Inflammatory macrophage treated with lipopolysaccharide for 1 hour (primary cell): ENCODE results near the gene SYNE2.
"Not testable (repeated sequence)": the region's sequence is repeated elsewhere in the genome, so short reads cannot be mapped to it uniquely, and the experiment has no call there.

ENCODE experiments used
- DNase-seq, 2 donors: peaks; one replicate each; pipeline ENCODE4 v3.0.0-alpha.2; 2020 to 2022

Gene SYNE2

DNA sequence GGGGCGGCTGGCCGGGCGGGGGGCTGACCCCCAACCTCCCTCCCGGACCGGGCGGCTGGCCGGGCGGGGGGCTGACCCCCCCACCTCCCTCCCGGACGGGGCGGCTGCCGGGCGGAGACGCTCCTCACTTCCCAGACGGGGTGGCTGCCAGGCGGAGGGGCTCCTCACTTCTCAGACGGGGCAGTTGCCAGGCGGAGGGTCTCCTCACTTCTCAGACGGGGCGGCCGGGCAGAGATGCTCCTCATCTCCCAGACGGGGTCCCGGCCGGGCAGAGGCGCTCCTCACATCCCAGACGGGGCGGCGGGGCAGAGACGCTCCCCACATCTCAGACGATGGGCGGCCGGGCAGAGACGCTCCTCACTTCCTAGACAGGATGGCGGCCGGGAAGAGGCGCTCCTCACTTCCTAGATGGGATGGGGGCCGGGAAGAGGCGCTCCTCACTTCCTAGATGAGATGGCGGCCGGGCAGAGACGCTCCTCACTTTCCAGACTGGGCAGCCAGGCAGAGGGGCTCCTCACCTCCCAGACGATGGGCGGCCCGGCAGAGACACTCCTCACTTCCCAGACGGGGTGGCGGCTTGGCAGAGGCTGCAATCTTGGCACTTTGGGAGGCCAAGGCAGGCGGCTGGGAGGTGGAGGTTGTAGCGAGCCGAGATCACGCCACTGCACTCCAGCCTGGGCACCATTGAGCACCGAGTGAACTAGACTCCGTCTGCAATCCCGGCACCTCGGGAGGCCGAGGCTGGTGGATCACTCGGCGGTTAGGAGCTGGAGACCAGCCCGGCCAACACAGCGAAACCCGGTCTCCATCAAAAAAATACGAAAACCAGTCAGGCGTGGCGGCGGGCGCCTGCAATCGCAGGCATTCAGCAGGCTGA, 185.3 kb downstream of the SYNE2 start:
- DNase-seq: not testable (repeated sequence)

- no peak for DNase-seq
Observed at GRCh38 chr14:64038841-64039542, 186.2 kb downstream of the SYNE2 start.

- no peak for DNase-seq
Observed at GRCh38 chr14:64040044-64040443, 187.2 kb downstream of the SYNE2 start.

DNA sequence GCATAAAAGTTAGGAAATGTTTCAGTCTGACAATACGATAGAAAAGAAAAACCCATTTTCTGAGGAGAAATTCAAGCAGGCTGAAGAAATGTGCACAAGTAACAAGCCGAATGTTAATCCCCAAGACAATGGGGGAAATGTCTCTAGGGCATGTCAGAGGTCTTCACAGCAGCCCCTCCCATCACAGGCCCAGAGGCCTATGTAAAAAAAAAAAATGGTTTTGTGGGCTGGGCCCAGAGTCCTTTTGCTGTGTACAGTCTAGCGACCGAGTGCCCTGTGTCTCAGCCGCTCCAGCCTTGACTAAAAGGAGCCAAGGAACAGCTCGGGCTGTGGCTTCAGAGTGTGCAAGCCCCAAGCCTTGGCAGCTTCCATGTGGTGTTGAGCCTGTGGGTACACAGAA, 190.5 kb downstream of the SYNE2 start:
- DNase-seq: not testable (repeated sequence)

GRCh38 chr14:64045091-64045490, 192.3 kb downstream of the SYNE2 start:
- DNase-seq: no peak

DNA sequence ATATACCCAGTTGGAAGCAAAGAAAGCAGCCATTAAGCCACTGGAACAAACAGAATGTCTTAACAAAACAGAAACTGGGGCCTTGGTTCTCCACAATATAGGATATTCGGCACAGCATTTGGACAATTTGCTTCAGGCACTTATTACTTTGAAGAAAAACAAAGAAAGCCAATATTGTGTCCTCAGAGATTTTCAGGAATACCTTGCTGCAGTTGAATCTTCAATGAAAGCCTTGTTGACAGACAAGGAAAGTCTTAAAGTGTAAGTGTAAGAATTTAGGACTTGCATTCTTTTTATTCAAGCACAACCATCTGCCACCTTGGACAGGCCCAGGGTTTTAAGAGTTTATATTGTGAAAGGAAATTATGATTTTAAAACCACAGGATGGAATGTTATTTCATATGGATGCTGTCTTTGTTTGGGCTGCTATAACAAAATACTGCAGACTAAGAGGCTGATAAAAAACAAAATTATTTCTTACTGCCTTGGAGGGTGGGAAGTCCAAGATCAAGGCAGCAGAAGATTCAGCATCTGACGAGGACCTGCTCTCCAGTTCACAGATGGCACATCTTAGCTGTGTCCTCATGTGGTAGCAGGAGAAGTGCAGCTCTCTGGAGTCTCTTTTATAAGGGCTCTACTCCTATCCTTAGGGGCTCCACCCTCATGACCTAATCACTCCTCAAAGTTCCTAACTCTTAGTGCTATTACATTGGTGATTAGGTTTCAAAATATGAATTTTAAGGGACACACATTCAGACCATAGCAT, 197.0 kb downstream of the SYNE2 start:
- no peak for DNase-seq

DNA sequence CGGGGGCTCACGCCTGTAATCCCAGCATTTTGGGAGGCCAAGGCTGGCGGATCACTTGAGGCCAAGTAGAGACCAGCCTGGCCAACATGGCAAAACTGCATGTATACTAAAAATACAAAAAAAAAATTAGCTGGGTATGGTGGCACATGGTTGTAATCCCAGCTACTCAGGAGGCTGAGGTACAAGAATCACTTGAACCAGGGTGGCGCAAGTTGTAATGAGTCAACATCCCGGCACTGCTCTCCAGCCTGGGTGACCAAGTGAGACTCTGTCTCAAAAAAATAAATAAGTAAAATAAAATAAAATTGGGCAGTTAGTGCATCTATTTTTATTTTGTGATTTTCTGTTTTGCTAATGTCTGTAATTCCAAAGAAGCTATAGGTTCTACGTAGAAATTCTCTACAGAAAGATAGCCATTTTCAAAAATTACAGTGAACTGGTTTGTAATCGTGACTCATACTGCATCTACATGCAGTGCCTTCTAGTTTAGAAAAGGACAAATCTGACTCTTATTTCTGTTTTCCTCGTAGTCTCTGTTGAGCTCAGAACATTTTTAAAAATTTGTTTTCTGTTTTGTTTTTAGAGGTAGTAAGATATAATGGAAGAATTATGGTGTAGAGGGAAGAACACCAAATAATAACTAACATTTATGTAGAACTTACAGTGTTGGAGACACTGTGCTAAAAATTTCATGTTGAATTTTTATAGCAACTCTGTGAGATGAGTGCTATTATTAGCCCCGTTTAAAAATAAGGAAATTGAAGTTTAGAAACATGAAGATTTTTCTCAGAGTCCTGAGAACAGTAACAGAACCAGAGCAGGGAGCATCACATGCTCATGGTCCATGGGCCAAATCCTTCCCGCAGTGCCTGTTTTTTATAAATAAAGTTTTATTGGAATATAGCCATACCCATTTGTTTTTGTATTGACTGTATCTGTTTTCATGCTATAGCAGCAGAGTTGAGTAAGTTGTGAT, 201.2 kb downstream of the SYNE2 start:
- DNase-seq: no peak

DNA sequence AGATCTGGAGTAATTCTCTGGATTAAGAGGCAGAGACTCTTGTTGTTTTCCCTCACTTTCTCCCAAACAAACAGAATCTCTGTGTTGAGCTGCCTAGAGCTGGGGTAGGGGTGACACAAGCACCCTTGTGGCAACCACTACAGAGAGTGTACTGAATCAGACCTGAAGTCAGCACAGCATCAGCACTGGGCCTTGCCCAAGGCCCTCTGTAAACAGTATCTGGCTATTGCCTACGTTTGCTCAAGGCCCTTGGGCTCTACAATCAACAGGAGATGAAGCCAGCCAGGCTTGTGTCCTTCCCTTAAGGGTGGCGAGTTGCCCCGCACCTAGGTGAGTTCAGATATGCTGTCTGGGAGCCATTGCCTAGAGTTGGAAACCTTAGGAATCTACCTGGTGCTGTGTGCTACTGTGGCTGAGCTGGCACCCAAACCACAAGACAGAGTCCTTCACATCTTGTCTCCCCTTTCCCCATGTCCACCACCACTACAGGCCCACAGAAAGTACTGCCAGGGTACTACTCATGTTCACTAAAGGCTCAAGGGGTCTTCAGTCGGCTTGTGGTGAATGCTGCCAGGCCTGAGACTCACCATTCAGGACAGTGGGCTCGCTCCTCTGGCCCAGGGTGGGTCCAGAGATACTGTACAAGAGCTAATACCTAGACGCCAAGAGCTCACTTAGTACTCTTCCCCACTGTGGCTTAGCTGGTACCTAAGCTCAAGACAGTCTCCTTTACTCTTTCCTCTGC, 206.8 kb downstream of the SYNE2 start:
- no peak for DNase-seq

DNA sequence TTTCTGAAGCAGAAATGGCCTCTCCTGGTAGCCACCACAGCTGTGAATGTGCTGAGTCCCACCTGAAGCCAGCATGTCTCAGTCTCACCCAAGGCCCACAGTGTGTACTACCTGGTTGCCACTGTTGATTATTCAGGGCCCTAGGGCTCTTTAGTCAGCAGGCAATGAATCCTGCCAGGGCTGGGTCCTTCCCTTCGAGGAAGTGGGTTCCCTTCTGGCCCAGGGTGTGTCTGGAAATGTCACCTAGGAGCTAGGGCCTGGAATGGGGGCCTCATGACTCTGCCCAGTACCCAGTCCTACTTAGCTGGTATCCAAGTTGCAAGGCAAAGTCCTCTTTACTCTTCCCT, 207.4 kb downstream of the SYNE2 start:
- DNase-seq: no peak

- DNase-seq: no peak
Observed at GRCh38 chr14:64060648-64061096, 207.9 kb downstream of the SYNE2 start.

DNA sequence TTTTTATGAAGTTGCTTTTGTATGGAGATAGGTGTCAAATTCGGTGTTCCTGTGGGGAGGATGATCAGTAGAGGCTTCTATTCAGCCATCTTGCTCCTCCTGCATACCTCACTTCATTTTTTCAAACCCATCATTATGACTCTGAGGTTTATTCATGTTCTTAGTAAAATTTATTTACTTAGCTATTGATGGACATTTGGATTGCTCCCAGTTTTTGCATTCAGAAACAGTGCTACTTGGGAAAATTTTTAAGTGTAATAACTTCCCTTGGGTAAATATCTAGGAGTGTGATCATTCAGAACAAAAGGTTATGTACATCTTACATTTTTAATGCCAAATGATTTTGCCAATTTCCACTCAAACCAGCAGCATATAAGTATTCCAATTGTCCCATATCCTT, 208.3 kb downstream of the SYNE2 start:
- no peak for DNase-seq

DNA sequence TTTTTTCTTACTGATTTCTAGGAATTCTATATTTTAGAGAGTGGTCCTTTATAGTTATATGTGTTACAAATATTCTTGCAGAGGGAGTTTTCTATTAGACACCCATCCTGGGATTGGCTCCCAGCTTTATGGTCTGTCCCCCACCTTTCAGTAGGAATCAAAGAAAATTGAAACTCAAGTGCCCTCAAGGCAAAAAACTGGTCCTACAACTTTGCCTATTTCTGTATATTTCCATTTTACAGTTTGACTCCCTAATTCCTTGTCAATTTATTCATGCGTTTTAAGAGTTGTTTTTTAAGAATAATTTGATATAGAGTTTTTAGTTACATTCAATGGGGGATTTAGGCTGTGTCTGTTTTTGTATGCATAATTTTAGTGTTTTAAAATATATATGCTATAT, 208.9 kb downstream of the SYNE2 start:
- DNase-seq: no peak

- DNase-seq: no peak
Observed at GRCh38 chr14:64062381-64063115, 209.7 kb downstream of the SYNE2 start.

DNA sequence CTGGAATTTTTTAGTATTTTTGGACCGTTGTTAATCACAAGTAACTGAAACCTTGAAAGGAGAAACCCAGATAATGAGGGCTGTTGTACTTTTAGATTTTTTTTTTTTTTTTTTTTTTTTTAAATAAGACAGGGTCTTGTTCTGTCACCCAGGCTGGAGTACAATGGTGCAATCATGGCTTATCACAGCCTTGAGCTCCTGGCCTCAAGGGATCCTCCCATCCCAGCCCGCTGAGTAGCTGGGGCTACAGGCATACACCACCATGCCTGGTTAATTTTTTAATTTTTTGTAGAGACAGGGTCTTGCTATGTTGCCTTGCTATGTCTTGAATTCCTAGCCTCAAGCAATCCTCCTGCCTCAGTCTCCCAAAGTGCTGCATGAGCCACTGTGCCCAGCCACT, 211.6 kb downstream of the SYNE2 start:
- DNase-seq: no peak

DNA sequence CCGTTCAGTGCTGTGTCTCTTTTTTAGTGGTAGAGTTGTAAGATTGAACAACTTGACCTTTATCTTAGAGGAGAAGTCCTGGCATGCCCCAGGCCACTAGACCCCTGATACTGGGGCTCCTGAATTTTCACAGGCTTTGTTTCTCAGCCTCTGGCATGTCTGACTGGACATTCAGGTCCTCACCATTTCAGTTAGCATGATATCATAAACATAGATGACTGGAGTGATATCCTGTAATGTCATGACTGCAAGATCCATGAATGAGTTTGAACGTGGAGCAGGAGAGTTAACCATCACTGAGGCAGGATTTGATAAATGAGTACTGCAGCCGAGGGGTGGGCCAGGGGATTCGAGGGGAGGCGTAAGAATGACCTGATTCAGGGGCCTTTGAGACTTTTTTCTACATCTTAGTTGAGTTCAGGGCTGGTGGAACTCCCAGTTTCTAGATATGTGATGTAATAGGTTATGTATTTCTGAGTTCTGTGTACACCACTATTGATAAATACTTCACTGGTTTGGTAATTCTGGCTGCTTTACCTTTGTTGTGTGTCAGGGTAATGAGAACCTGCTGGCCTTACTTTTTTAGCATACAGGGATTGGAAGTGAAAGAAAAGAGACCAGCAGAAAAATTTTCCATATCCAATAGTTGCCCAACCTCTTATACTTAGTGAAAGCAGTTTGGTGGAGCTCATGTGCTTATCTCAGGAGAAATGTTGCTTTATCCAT, 217.0 kb downstream of the SYNE2 start:
- DNase-seq: no peak

DNA sequence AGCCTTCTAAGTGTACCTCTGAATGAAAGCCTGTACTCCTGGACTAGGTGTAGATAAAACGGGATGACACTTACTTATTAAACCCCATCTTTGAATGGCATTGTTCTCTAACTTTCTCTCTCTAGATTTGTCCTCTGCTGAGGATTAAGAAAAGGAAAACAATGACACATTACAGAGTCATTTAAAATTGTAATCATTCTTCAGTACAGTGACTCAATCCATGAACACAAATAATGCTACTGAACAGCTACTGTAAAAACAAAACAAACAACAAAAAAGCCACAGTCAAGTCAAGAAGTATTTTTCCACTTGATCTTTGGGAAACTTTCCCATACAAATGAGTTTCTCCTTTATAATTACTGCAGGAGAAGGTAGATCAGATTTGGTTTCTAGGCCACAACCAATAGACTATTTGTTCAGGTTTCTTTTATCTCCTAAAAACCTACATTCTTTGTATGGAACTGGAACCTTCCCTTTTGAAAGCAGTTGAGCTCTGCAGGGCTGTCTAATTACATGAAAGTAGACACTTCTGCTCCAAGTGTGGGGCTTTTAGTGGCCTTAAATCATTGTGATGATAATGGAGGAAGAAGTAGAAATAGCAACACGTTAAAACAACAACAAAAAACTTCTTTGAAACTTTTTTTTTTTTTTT, 222.3 kb downstream of the SYNE2 start:
- DNase-seq: no peak

DNA sequence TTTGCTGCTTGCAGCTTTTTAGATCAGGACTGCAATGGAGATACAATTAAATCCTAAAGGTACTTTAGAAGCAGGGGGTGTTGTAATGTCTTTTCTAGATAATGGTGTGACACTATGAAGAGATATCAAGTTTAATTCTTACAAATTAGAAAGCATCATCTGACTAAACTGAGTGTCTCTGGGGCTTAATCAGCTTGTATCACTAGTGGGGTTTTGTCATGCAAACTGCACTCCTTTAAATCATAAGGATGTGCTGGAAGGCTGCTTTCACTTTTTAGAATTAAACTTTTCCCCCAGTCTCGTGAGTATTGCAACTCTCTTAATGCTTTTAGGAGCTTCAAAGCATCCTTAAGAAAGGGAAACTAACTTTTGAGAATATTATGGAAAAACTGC, 222.8 kb downstream of the SYNE2 start:
- DNase-seq: no peak

DNA sequence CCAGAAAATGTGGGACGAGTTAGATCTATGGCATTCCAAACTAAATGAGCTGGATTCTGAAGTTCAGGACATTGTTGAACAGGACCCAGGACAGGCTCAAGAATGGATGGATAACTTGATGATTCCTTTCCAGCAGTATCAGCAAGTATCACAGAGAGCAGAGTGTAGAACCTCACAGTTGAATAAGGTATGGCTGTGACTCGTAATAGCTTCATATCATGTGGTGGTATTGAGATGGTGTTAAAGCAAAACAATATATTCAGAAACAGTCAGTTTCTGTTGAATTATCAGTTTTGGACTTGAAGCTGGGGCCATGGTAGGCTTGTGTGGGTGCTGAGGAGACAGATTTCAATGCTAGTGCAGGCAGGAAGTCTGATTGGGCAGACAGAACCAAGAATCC, 227.6 kb downstream of the SYNE2 start:
- DNase-seq: no peak

- DNase-seq: no peak
Observed at GRCh38 chr14:64081174-64081746, 228.5 kb downstream of the SYNE2 start.
